ENCODE measurements around the gene CADPS2.

DNA sequence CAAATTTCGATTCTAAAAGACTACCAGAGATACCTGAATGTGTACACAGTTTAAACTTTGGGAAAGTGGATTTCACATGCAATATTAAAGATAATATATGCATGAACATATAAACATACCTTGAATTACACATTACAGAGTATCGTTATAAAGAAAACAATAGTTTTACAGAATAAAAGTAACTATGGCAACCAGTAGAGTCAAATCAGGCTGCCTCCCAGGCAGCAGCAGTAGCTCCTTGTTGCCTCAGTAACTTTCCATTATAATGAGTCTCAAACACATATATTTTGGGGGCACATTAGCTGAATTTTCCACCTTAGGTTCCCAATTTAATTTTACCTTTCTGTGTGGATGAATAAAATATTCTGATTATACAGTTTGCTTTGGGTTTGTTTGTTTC lies 417.3 kb downstream of the CADPS2 start:
- TF ChIP-seq, protein P1, sequence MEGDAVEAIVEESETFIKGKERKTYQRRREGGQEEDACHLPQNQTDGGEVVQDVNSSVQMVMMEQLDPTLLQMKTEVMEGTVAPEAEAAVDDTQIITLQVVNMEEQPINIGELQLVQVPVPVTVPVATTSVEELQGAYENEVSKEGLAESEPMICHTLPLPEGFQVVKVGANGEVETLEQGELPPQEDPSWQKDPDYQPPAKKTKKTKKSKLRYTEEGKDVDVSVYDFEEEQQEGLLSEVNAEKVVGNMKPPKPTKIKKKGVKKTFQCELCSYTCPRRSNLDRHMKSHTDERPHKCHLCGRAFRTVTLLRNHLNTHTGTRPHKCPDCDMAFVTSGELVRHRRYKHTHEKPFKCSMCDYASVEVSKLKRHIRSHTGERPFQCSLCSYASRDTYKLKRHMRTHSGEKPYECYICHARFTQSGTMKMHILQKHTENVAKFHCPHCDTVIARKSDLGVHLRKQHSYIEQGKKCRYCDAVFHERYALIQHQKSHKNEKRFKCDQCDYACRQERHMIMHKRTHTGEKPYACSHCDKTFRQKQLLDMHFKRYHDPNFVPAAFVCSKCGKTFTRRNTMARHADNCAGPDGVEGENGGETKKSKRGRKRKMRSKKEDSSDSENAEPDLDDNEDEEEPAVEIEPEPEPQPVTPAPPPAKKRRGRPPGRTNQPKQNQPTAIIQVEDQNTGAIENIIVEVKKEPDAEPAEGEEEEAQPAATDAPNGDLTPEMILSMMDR (IDR thresholded peaks at IDR 0.05) = no peak
- no peak for TF ChIP-seq POLR2A (IDR thresholded peaks at IDR 0.05)
